Measurements from ENCODE around the gene TAS2R14.

- TF ChIP-seq CTCF (IDR thresholded peaks at IDR 0.05), result no peak
- TF ChIP-seq POLR2A (IDR thresholded peaks at IDR 0.05), result no peak
Observed at GRCh38 chr12:10965476-10965875, 26.4 kb upstream of the TAS2R14 start.

Data from thyroid gland (tissue), 4 donors.